GM18507 (cell line): ENCODE results near the gene INPPL1.
A peak's percentile ranks its signal among the peaks of the same experiment; 100 is the strongest.
"Not testable (repeated sequence)": the region's sequence is repeated elsewhere in the genome, so short reads cannot be mapped to it uniquely, and the experiment has no call there.

ENCODE experiments used
- DNase-seq: peaks from one replicate; pipeline ENCODE4 v3.0.0; 2011; ENCODE audit warnings: low read depth; ENCODE audit not compliant: insufficient read length; ENCODE audit errors: extremely low spot score
- FAIRE-seq: peaks from 2 replicates; lab custom pipeline; 2011; peaks lifted over from hg19 to GRCh38; lab: Jason Lieb, UNC

Gene INPPL1, protein sequence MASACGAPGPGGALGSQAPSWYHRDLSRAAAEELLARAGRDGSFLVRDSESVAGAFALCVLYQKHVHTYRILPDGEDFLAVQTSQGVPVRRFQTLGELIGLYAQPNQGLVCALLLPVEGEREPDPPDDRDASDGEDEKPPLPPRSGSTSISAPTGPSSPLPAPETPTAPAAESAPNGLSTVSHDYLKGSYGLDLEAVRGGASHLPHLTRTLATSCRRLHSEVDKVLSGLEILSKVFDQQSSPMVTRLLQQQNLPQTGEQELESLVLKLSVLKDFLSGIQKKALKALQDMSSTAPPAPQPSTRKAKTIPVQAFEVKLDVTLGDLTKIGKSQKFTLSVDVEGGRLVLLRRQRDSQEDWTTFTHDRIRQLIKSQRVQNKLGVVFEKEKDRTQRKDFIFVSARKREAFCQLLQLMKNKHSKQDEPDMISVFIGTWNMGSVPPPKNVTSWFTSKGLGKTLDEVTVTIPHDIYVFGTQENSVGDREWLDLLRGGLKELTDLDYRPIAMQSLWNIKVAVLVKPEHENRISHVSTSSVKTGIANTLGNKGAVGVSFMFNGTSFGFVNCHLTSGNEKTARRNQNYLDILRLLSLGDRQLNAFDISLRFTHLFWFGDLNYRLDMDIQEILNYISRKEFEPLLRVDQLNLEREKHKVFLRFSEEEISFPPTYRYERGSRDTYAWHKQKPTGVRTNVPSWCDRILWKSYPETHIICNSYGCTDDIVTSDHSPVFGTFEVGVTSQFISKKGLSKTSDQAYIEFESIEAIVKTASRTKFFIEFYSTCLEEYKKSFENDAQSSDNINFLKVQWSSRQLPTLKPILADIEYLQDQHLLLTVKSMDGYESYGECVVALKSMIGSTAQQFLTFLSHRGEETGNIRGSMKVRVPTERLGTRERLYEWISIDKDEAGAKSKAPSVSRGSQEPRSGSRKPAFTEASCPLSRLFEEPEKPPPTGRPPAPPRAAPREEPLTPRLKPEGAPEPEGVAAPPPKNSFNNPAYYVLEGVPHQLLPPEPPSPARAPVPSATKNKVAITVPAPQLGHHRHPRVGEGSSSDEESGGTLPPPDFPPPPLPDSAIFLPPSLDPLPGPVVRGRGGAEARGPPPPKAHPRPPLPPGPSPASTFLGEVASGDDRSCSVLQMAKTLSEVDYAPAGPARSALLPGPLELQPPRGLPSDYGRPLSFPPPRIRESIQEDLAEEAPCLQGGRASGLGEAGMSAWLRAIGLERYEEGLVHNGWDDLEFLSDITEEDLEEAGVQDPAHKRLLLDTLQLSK

DNA sequence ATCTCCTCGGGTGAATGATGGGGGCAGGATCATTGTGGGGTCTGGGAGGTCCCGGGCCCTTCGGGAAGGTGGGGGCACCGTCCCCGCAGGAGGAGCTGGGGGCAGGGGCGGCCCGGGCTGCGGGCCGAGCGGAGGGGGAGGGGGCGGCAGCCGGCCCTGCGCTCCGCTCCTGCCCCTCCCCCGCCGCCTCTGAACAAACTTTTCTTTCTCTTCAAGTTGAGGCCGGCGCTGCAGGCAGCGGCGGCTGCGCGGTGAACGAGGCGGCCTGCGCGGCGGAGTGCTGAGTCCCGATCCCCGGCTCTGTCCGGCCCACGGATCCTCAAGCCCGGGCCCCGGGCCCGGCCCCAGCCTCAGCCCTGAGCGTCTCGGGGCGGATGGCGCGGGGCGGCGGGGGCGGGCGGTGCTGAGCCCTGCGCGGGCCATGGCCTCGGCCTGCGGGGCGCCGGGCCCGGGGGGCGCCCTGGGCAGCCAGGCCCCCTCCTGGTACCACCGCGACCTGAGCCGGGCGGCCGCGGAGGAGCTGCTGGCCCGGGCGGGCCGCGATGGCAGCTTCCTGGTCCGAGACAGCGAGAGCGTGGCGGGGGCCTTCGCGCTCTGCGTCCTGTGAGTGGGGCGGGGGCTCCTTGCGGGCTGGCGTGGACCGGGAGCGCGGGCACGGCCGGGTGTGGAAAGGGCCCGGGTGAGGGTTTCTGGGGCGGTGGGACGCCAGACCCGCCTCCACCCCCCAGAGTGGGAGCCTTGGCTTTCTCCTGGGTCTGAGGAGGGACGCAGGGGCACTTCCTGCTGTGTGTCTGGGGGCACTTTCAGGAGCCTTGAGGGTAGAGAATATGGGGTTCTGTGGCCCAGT, at the start of gene INPPL1:
Gene INPPL1 (plus strand): TSS at position 204 of the 847 bp plus-strand sequence. CDS start 218 bp downstream, at position 422.
- FAIRE-seq (no peak), DNase-seq (no peak)

GRCh38 chr11:72177656-72178055, 46.9 kb upstream of the INPPL1 start:
- FAIRE-seq, result no peak
- DNase-seq, result no peak

- DNase-seq (no peak), FAIRE-seq (no peak)
Measured at GRCh38 chr11:72179049-72179803, 45.3 kb upstream of the INPPL1 start.

DNA sequence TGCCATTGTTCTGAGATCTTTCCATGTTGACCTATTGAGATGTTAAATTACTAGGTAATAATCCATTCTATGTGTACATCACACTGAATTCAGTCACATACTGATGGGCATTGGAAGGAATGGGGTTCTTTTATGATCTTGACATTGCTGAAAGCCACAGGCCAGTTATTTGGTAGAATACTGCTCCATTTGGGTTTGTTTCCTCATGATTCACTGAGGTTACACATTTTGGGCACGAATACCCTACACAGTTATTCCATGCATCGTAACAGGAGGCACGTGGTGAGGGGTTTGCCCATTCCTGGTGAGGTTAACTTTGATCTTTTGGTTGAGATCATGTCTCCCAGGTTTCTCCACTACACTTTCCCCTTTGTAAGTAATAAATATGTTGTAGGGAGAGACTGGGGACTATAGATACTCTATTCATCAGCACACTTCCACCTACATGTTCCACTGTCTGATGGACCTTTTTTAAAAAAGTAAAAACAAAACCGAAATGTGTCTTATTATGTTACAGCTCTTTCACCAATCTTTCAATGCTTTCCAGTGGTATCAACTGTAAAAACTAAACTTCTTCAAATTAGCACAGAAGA, 44.7 kb upstream of the INPPL1 start:
- no peak for FAIRE-seq

GRCh38 chr11:72180892-72181552, 43.5 kb upstream of the INPPL1 start:
- DNase-seq, result not testable (repeated sequence)
- FAIRE-seq, result peak; percentile 53

More for the DNA sequence above, 44.7 kb upstream of the INPPL1 start:
- no peak for DNase-seq

DNA sequence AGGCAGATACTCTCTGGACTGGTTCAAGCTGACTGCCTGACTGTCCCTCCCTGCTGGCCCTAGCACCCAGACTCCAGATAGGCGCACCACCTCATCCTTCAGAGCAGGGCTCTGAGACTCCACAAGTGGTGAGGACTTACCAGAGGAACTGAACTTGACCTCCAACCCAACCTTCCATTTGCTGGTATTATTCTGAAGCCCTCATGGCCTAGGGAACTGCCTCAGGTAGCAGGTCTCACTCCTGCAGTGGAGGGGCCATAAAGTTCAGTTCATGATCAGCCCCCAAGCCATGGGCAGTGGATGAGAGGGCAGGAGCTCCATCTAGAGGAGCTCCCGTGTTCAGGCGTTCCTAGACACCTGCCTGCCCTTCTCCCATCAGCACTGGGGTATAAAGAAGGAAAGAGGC, 43.0 kb upstream of the INPPL1 start:
- not testable (repeated sequence) for FAIRE-seq, DNase-seq

DNA sequence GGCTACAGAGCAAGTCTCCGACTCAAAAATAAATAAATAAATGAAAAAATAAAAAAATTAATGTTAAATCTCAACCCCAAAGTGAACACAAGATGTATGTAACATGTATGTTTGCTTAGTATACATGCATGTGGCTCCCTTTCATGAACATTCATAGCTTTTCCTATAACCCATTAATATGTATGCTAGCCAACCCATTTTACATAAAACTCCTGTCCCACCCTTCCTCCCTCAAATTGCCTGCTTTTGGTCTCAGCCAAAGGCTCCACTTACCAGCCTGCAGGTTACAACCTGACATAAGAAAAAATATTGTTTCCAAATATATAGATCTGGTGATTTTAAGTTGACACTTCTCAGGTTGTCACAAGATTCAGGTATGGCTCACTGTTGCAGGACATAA, 36.3 kb upstream of the INPPL1 start:
- DNase-seq (no peak), FAIRE-seq (no peak)

- no peak for FAIRE-seq
- DNase-seq, result no peak
Measured at GRCh38 chr11:72189455-72190250, 34.9 kb upstream of the INPPL1 start.

DNA sequence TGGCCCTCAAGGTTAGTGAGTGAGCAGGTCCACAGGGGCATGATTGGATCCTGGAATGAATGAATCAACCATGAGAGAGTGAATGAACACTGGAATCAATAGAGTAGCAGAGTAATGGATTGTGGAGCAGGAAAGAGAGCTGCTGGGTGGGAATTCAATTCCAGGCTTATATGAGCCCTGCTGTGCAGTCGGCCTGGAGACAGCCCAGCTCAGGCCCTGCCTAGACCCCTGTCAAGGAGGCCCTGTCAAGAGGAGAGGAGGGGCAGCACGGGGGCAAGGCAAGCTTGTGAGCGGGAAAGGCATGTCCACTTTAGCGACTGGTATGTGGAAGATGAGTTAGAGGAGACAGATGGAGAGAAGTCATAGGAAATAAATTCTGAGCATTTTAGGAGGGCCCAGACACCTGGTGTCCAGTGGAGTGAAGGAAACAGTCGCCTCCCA, 33.9 kb upstream of the INPPL1 start:
- no peak for FAIRE-seq

DNA sequence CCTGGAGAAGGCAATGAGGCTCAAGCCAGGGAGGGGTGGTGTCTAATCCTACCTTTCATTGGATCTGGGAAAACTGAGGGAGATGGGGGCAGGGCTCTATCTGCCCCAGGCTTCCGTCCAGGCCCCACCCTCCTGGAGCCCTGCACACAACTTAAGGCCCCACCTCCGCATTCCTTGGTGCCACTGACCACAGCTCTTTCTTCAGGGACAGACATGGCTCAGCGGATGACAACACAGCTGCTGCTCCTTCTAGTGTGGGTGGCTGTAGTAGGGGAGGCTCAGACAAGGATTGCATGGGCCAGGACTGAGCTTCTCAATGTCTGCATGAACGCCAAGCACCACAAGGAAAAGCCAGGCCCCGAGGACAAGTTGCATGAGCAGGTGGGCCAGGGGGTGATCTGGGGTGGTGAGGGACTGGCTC, 32.6 kb upstream of the INPPL1 start, which contains the start of gene FOLR1:
Gene FOLR1 (plus strand): TSS at position 180 of the 421 bp plus-strand sequence. CDS start 34 bp downstream, at position 214.
- FAIRE-seq, result no peak

More for the DNA sequence above, 33.9 kb upstream of the INPPL1 start:
- no peak for DNase-seq

GRCh38 chr11:72195518-72196270, 28.9 kb upstream of the INPPL1 start:
- FAIRE-seq, result no peak
- no peak for DNase-seq

More for the DNA sequence above, 32.6 kb upstream of the INPPL1 start, which contains the start of gene FOLR1:
- DNase-seq, result no peak

GRCh38 chr11:72201445-72201844, 23.1 kb upstream of the INPPL1 start:
- DNase-seq, FAIRE-seq: not testable (repeated sequence)

GRCh38 chr11:72202571-72202970, 22.0 kb upstream of the INPPL1 start:
- no peak for FAIRE-seq
- no peak for DNase-seq

DNA sequence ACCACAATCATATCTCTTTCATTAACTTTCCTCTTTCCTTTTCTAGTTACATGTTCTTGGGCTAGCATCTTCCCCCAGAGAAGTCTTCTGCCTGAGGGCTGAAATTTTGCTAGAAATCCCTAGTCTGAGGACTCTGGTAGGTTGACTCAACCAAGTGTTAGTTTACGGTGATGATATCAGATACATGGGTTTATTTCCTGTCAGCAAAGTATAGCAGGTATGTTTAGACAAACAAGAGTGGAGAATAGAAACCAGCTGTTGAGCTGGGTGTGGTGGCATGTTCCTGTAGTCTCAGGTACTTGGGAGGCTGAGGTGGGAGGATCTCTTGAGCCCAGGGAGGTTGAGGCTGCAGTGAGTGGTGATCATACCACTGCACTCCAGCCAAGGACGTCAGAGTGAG, 21.4 kb upstream of the INPPL1 start:
- no peak for FAIRE-seq
- no peak for DNase-seq

GRCh38 chr11:72204886-72205285, 19.7 kb upstream of the INPPL1 start:
- FAIRE-seq (no peak), DNase-seq (no peak)
